ENCODE measurements around the gene NEK5.
A peak's percentile ranks its signal among the peaks of the same experiment; 100 is the strongest.

DNA sequence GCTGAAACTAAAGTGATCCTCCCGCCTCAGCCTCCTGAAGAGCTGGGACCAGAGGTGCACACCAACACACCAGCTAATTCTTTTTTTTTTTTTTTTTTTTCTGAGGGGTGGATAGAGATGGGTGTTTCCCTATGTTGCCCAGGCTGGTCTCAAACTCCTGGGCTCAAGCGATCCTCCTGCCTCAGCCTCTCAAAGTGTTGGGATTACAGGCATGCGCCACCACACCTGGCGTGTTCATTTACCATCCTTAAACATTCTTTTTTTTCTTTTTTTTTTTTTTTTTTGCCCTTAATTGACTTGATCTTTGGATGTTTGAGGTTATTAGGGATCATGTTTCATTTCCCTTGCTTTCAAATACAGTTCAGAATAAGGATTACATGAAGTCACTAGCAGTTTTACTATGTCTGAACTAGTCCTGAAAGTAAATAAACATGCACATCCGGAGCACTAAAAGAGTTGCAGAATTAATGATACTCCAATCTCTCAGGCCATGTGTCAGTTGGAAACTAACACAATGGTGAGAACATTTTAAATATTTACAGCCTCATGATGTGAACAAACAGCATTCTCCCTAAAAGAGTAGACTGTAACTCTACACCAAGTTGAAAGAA lies 94.2 kb downstream of the NEK5 start:
- TF ChIP-seq, protein P1, sequence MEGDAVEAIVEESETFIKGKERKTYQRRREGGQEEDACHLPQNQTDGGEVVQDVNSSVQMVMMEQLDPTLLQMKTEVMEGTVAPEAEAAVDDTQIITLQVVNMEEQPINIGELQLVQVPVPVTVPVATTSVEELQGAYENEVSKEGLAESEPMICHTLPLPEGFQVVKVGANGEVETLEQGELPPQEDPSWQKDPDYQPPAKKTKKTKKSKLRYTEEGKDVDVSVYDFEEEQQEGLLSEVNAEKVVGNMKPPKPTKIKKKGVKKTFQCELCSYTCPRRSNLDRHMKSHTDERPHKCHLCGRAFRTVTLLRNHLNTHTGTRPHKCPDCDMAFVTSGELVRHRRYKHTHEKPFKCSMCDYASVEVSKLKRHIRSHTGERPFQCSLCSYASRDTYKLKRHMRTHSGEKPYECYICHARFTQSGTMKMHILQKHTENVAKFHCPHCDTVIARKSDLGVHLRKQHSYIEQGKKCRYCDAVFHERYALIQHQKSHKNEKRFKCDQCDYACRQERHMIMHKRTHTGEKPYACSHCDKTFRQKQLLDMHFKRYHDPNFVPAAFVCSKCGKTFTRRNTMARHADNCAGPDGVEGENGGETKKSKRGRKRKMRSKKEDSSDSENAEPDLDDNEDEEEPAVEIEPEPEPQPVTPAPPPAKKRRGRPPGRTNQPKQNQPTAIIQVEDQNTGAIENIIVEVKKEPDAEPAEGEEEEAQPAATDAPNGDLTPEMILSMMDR (IDR thresholded peaks at IDR 0.05) = no peak
- no peak for TF ChIP-seq POLR2A (IDR thresholded peaks at IDR 0.05)
- TF ChIP-seq POLR2AphosphoS5 (IDR thresholded peaks at IDR 0.05) = peak; percentile 49

Data from prostate gland (tissue), 2 donors.